Kidney tubule cell (primary cell): ENCODE measurements around the gene HEATR5B.
A peak's percentile ranks its signal among the peaks of the same experiment; 100 is the strongest.
"Not testable (repeated sequence)": the region's sequence is repeated elsewhere in the genome, so short reads cannot be mapped to it uniquely, and the experiment has no call there.

Experiments
- DNase-seq: peaks from one replicate; pipeline ENCODE4 v3.0.0-alpha.2; 2018; ENCODE audit warnings: low spot score

Gene HEATR5B

GRCh38 chr2:36979007-36979406 lies 105.2 kb downstream of the HEATR5B start:
- DNase-seq: not testable (repeated sequence)

GRCh38 chr2:36976065-36976464 lies 108.1 kb downstream of the HEATR5B start:
- DNase-seq: no peak

GRCh38 chr2:36975306-36975705 lies 108.9 kb downstream of the HEATR5B start:
- DNase-seq: peak; percentile 4

GRCh38 chr2:36973320-36973719 lies 110.9 kb downstream of the HEATR5B start:
- DNase-seq: no peak

- DNase-seq: no peak
Measured at GRCh38 chr2:36971990-36972389, 112.2 kb downstream of the HEATR5B start.

- peak; percentile 4 for DNase-seq
Measured at GRCh38 chr2:36967236-36967876, 116.8 kb downstream of the HEATR5B start.

- DNase-seq: peak; percentile 98
Measured at GRCh38 chr2:36966370-36967235, 117.6 kb downstream of the HEATR5B start, which contains the start of gene STRN. Gene STRN, minus strand, starts transcription at chr2:36966536. Its CDS starts 73 bp downstream, at chr2:36966463.

- DNase-seq: peak; percentile 17
Measured at GRCh38 chr2:36965751-36966369, 118.3 kb downstream of the HEATR5B start.

GRCh38 chr2:36965206-36965605 lies 119.0 kb downstream of the HEATR5B start:
- DNase-seq: no peak

- DNase-seq: no peak
Measured at GRCh38 chr2:36964496-36965058, 119.6 kb downstream of the HEATR5B start.

GRCh38 chr2:36963734-36964133 lies 120.4 kb downstream of the HEATR5B start:
- no peak for DNase-seq

- DNase-seq: peak; percentile 39
Measured at GRCh38 chr2:36963106-36963505, 121.1 kb downstream of the HEATR5B start.

- DNase-seq: no peak
Measured at GRCh38 chr2:36960773-36961172, 123.4 kb downstream of the HEATR5B start.

- DNase-seq: no peak
Measured at GRCh38 chr2:36960005-36960675, 124.0 kb downstream of the HEATR5B start.

- DNase-seq: no peak
Measured at GRCh38 chr2:36954977-36955607, 129.1 kb downstream of the HEATR5B start.

- DNase-seq: peak; percentile 73
Measured at GRCh38 chr2:36952748-36953197, 131.4 kb downstream of the HEATR5B start.

GRCh38 chr2:36951574-36951973 lies 132.6 kb downstream of the HEATR5B start:
- DNase-seq: peak; percentile 80

- DNase-seq: no peak
Measured at GRCh38 chr2:36951027-36951518, 133.1 kb downstream of the HEATR5B start.

- DNase-seq: no peak
Measured at GRCh38 chr2:36949845-36950244, 134.3 kb downstream of the HEATR5B start.

GRCh38 chr2:36945240-36945639 lies 138.9 kb downstream of the HEATR5B start:
- DNase-seq: not testable (repeated sequence)

GRCh38 chr2:36941867-36942266 lies 142.3 kb downstream of the HEATR5B start:
- DNase-seq: no peak
